ENCODE results near the gene LDLRAD4.

Gene LDLRAD4

GRCh38 chr18:13700153-13700552 is 481.6 kb downstream of the LDLRAD4 start:
- Histone ChIP-seq H3K27me3 (ENCODE audit: control insufficient read depth in 1 of 2, insufficient read depth in 2 of 2, low read length in 2 of 2) (no peaks in the 10 kb centered on the region), H3K36me3 (ENCODE audit: control insufficient read depth in 1 of 2, insufficient read depth in 2 of 2, low read length in 2 of 2) (peaks cover 0 to 3% of the 10 kb centered on the region in 2 donors), H3K9me3 (ENCODE audit: control insufficient read depth in 1 of 2, low read length in 2 of 2) (peaks cover 19 to 45% of the 10 kb centered on the region in 2 donors), H3K4me3 (ENCODE audit: low read depth in 1 of 2, low read length in 2 of 2) (no peak overlapping the region), H3K4me1 (ENCODE audit: control insufficient read depth in 1 of 2, insufficient read depth in 2 of 2, low read length in 2 of 2) (no peaks in the 10 kb centered on the region), H3K9ac (ENCODE audit: low read depth in 1 of 2, low read length in 2 of 2) (no peak overlapping the region), H3K27ac (ENCODE audit: low read depth, low read length) (no peak overlapping the region)

All from duodenal mucosa (tissue), 2 donors.